Fibroblast of lung (primary cell): ENCODE measurements around the gene NRCAM. TPM values are rescaled to one million over a fixed set of nuclear protein-coding genes. Genes with fewer than 3 reads are reported as not detected.
A peak's percentile ranks its signal among the peaks of the same experiment; 100 is the strongest.

Experiments
- DNase-seq, 2 donors: peaks; one replicate each; pipeline versions ENCODE4 v3.0.0 to v3.0.0-alpha.2; 2010; ENCODE audit warnings: low read depth in 2 of 2
- H2AFZ ChIP-seq: 2 replicates; pipeline ENCODE4 v1.5.1; 2012; ENCODE audit warnings: low read length, control low read depth, inconsistent platforms
- H3K27ac ChIP-seq: 2 replicates; pipeline ENCODE4 v1.5.1; 2011; ENCODE audit warnings: low read length, control low read depth; ENCODE audit not compliant: insufficient read depth
- H3K27me3 ChIP-seq: 2 replicates; pipeline ENCODE4 v1.5.1; 2011; ENCODE audit warnings: mild to moderate bottlenecking, low read length; ENCODE audit not compliant: control insufficient read depth, insufficient read depth
- H3K36me3 ChIP-seq: 2 replicates; pipeline ENCODE4 v1.5.1; 2011; ENCODE audit warnings: low read length; ENCODE audit not compliant: control insufficient read depth, insufficient read depth
- H3K4me1 ChIP-seq: 2 replicates; pipeline ENCODE4 v1.5.1; 2011; ENCODE audit warnings: low read length; ENCODE audit not compliant: control insufficient read depth, insufficient read depth; ENCODE audit errors: extremely low read depth
- H3K4me2 ChIP-seq: 2 replicates; pipeline ENCODE4 v1.5.1; 2011; ENCODE audit warnings: low read length, control low read depth; ENCODE audit not compliant: insufficient read depth; ENCODE audit errors: extremely low read depth
- H3K4me3 ChIP-seq, 4 experiments: fragments of 200-600 bp in 1 of 4; sonication (generic) in 1 of 4; replicated peaks in 1 of 4; 2 replicates each; pipeline ENCODE4 v1.5.1; 2011 to 2016; ENCODE audit warnings: low read length in 4 of 4, low read depth in 3 of 4, mild to moderate bottlenecking in 3 of 4, control low read depth in 2 of 4, inconsistent platforms in 1 of 4, mixed read lengths in 1 of 4; ENCODE audit not compliant: insufficient read depth in 1 of 4; ENCODE audit errors: control extremely low read depth in 1 of 4
- H3K79me2 ChIP-seq: 2 replicates; pipeline ENCODE4 v1.5.1; 2012; ENCODE audit warnings: mild to moderate bottlenecking, low read length, inconsistent platforms; ENCODE audit not compliant: control insufficient read depth, insufficient read depth
- H3K9ac ChIP-seq: 2 replicates; pipeline ENCODE4 v1.5.1; 2011; ENCODE audit warnings: mild to moderate bottlenecking, low read length, control low read depth; ENCODE audit not compliant: insufficient read depth
- H3K9me3 ChIP-seq: 2 replicates; pipeline ENCODE4 v1.5.1; 2012; ENCODE audit warnings: low read depth, low read length; ENCODE audit not compliant: control insufficient read depth, insufficient read depth
- H4K20me1 ChIP-seq: 2 replicates; pipeline ENCODE4 v1.5.1; 2011; ENCODE audit warnings: low read length; ENCODE audit not compliant: control insufficient read depth, insufficient read depth; ENCODE audit errors: extremely low read depth
- EZH2 ChIP-seq: IDR thresholded peaks from 2 replicates; pipeline ENCODE4 v1.5.1; 2012; ENCODE audit warnings: low read length, control low read depth, mild to moderate bottlenecking; ENCODE audit errors: missing control alignments
- polyA plus RNA-seq, 2 donors: library from polyadenylated mRNA; depleted of rRNA in 1 of 2; stranded (reverse) in 1 of 2; unstranded in 1 of 2; fragments of >200 nt; gene quantifications; 2 replicates each; pipeline ENCODE4 v1.2.1, GENCODE V29; 2011 to 2012; ENCODE audit warnings: missing spikeins in 1 of 2
- total RNA-seq: library from RNA; depleted of rRNA; stranded (reverse); fragments of >200 nt; gene quantifications from 2 replicates; pipeline ENCODE4 v1.2.1, GENCODE V29; 2014
- TF ChIP-seq, protein P1 (sequence below), 2 donors: IDR thresholded peaks in 1 of 2; conservative IDR thresholded peaks in 1 of 2; 1 replicate in 1 of 2; 2 replicates in 1 of 2; pipeline ENCODE4 v1.5.1; 2011 to 2012; ENCODE audit warnings: low read length in 2 of 2, control low read depth in 1 of 2, inconsistent platforms in 1 of 2, low read depth in 1 of 2, mild to moderate bottlenecking in 1 of 2

The NRCAM gene
- total and polyA plus RNA-seq, 2 donors (not counting 1 experiment from before 2014, with no cell fraction given): 2.1 to 2.2 TPM

DNA sequence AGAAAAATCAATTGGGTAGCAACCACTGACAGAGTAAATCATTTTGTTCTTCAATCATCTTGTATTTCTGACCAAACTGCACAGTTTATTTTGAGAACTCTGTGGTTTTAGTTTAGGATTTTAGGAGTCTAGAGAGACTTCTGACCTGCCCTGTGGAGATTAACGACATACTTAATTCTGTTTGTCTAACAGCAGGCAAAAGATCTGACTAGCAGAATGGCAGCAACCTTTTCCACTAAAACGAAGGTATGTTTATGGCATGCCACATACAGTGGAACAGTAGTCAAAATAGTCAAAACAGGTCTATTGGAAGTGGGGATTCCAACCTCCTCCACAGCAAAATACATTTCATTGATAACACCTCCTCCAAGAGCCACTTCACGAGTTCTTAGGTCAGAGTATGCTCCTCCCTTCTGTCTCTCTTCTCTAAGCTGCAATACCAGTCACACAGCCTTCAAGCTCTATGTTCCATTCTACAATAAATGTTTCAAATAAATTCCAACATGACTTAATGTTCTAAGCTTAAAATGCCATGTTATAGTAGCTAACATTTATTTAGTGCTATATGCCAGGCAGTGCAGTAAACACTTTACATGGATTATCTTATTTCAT lies 34.4 kb downstream of the NRCAM start:
- H3K79me2 ChIP-seq: no peaks in the 10 kb centered on the region
- no peaks in the 10 kb centered on the region for H3K27me3 ChIP-seq
- H3K9me3 ChIP-seq: no peaks in the 10 kb centered on the region
- H2AFZ ChIP-seq: no peak overlapping the region
- H3K4me3 ChIP-seq: no peak overlapping the region
- H4K20me1 ChIP-seq: no peaks in the 10 kb centered on the region
- TF ChIP-seq, protein P1, sequence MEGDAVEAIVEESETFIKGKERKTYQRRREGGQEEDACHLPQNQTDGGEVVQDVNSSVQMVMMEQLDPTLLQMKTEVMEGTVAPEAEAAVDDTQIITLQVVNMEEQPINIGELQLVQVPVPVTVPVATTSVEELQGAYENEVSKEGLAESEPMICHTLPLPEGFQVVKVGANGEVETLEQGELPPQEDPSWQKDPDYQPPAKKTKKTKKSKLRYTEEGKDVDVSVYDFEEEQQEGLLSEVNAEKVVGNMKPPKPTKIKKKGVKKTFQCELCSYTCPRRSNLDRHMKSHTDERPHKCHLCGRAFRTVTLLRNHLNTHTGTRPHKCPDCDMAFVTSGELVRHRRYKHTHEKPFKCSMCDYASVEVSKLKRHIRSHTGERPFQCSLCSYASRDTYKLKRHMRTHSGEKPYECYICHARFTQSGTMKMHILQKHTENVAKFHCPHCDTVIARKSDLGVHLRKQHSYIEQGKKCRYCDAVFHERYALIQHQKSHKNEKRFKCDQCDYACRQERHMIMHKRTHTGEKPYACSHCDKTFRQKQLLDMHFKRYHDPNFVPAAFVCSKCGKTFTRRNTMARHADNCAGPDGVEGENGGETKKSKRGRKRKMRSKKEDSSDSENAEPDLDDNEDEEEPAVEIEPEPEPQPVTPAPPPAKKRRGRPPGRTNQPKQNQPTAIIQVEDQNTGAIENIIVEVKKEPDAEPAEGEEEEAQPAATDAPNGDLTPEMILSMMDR (conservative IDR thresholded peaks at IDR 0.05 in 1 of 2, IDR thresholded peaks at IDR 0.05 in 1 of 2; ENCODE audit: low read depth in 1 of 2, low read length in 2 of 2): no peak
- TF ChIP-seq EZH2: no peak
- no peak for DNase-seq
- no peaks in the 10 kb centered on the region for H3K4me1 ChIP-seq
- no peak overlapping the region for H3K4me2 ChIP-seq
- no peak overlapping the region for H3K9ac ChIP-seq
- H3K27ac ChIP-seq: no peak overlapping the region
- no peaks in the 10 kb centered on the region for H3K36me3 ChIP-seq

DNA sequence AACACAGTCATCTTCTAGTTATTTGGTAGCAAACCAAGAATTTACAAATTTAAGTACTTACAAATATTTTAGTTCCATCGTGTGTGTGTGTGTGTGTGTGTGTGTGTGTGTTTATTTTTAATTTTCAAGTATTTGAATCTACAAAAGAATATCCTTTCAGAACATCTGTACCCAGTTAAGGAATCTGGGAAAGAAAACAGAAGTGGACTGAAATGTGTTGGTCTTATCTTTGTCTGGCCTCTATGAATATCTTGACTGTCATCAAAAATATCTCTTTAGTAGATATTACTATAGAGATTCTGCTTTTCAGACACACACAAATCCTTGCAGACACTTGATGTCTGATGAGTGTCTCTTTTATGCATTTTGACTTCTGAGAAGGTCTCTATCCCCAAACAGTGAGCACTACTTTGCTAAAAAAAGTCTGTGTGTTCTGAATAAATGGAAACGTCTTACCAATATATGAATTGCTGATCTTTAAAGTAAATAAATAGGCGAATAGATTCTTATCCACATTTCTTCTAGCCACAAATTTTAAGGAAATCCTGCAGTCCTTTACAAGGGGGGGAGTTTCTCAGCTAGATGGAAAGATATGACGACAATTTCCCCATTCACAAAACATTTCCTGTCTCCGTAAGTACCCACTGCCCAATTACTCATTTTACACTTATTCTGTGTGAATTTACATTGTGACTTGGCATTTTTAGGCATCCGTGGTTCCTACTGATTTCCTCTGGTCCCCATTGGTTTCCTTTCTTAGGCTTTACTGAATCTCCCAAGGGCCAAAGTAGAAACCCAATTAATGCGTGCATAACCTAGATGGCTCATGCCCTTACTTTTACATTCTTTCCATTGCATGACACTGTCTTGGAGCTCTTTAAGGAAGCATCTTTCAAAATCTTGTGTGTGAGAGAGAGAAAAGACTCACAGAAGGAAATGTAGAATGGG lies 36.0 kb downstream of the NRCAM start:
- Histone ChIP-seq H3K27ac (no peak overlapping the region), H3K27me3 (no peaks in the 10 kb centered on the region), H4K20me1 (no peaks in the 10 kb centered on the region), H3K4me3 (no peak overlapping the region), H3K9me3 (no peaks in the 10 kb centered on the region), H3K9ac (no peak overlapping the region), H3K4me2 (no peak overlapping the region), H2AFZ (no peak overlapping the region), H3K4me1 (no peaks in the 10 kb centered on the region), H3K36me3 (no peaks in the 10 kb centered on the region), H3K79me2 (no peaks in the 10 kb centered on the region)
- DNase-seq: peak in 1 of 2 donors; percentile 78
- TF ChIP-seq EZH2: no peak
- TF ChIP-seq, protein P1 (conservative IDR thresholded peaks at IDR 0.05 in 1 of 2, IDR thresholded peaks at IDR 0.05 in 1 of 2; ENCODE audit: low read depth in 1 of 2, low read length in 2 of 2): no peak

DNA sequence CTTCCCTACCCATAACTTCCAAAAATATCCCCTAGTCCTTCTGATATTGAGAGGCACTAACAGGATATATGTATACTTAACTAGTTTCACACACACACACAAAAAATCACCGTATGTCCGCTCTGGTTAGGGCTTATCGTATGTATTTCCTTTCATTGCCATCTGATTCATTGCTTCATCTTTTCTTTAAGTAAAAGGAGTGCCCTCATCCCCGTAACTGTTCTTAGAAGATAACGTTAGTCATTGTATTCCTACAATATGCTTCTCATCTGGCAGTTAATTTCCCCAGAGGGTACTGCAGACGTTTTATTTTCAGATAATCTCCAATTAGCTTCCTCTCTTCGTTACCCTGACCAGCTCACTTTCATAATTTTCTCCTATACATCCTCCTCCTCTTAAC lies 37.3 kb downstream of the NRCAM start:
- no peak for TF ChIP-seq EZH2
- TF ChIP-seq, protein P1 (conservative IDR thresholded peaks at IDR 0.05 in 1 of 2, IDR thresholded peaks at IDR 0.05 in 1 of 2; ENCODE audit: low read depth in 1 of 2, low read length in 2 of 2): no peak
- H3K27ac ChIP-seq: no peak overlapping the region
- H2AFZ ChIP-seq: no peak overlapping the region
- no peaks in the 10 kb centered on the region for H3K27me3 ChIP-seq
- DNase-seq: no peak
- no peaks in the 10 kb centered on the region for H3K79me2 ChIP-seq
- no peaks in the 10 kb centered on the region for H3K9me3 ChIP-seq
- H4K20me1 ChIP-seq: no peaks in the 10 kb centered on the region
- no peaks in the 10 kb centered on the region for H3K4me1 ChIP-seq
- no peak overlapping the region for H3K9ac ChIP-seq
- no peak overlapping the region for H3K4me3 ChIP-seq
- H3K36me3 ChIP-seq: no peaks in the 10 kb centered on the region
- H3K4me2 ChIP-seq: no peak overlapping the region
